Stimulated activated CD4-positive, alpha-beta T cell treated with anti-CD3 and anti-CD28 coated beads, Interleukin-2, amount 100 ng/mL, for 48 hours (primary cell): ENCODE measurements around the gene DENND6B.
"Not testable (repeated sequence)": the region's sequence is repeated elsewhere in the genome, so short reads cannot be mapped to it uniquely, and the experiment has no call there.

Source experiments
- DNase-seq, 2 donors: peaks; one replicate each; pipeline ENCODE4 v3.0.0-alpha.2; 2020

DENND6B gene, protein sequence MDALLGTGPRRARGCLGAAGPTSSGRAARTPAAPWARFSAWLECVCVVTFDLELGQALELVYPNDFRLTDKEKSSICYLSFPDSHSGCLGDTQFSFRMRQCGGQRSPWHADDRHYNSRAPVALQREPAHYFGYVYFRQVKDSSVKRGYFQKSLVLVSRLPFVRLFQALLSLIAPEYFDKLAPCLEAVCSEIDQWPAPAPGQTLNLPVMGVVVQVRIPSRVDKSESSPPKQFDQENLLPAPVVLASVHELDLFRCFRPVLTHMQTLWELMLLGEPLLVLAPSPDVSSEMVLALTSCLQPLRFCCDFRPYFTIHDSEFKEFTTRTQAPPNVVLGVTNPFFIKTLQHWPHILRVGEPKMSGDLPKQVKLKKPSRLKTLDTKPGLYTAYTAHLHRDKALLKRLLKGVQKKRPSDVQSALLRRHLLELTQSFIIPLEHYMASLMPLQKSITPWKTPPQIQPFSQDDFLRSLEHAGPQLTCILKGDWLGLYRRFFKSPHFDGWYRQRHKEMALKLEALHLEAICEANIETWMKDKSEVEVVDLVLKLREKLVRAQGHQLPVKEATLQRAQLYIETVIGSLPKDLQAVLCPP

DNA sequence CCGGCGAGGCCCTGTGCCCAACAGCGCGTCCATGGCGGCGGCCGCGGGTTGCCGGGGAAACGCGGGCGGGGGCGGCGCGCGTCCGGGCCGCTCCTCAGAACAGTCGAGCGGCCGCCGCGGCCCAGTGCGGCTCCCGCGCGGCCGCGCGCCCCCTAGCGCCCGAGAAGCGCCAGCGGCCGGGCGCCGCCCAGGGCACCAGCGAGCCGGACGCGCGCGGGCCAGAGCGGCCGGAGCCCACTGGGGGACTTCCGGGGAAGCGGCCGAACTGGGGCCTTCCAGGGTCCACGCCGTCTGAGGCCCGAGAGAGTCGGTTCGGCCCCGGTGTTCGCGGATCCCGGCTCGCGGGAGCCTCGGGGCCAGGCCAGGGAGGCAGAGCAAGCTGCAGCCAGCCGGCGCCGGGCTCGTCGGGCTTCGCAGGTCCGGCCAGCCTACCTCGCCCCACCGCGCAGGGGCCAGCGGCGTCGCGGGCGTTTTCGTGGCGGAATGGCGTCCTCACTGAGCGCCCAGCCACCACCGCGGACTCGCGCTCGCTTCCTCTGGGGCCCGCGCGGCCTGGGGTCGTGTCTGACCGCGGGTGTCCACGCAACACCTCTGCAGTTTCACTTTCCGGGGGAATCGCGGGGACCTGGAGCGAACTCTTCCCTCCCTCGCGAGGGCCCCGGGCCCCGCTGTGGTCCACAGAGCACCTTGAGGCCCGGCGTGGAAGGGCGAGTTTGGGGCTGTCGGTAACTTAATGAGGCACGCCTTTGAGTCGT is at the start of gene DENND6B:
Gene DENND6B, minus strand, starts transcription at position 57 of the 755 bp plus-strand sequence. Its CDS starts 24 bp downstream, at position 33.
- DNase-seq, result peak; percentile 61 to 75

DNA sequence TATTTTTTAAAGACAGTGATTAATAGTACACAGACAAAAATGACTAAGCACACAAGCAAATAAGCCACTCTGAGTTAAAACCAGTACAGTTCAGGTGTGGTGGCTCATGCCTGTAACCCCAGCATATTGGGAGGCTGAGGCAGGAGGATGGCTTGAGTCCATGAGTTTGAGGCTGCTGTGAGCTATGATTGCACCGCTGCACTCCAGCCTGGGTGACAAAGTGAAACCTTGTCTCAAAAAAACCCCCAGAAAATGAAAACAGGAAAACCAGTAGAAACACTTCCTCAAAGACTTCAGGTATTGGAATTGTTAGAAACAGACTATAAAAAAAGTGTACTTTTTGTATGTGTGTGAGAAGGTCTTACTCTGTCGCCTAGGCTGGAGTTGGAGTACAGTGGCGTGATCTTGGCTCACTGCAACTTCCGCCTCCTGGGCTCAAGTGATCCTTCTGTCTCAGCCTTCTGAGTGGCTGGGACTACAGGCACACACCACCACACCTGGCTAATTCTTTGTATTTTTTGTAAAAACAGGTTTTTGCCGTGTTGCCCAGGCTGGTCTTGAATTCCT is 49.4 kb upstream of the DENND6B start:
- DNase-seq, result no peak

DNA sequence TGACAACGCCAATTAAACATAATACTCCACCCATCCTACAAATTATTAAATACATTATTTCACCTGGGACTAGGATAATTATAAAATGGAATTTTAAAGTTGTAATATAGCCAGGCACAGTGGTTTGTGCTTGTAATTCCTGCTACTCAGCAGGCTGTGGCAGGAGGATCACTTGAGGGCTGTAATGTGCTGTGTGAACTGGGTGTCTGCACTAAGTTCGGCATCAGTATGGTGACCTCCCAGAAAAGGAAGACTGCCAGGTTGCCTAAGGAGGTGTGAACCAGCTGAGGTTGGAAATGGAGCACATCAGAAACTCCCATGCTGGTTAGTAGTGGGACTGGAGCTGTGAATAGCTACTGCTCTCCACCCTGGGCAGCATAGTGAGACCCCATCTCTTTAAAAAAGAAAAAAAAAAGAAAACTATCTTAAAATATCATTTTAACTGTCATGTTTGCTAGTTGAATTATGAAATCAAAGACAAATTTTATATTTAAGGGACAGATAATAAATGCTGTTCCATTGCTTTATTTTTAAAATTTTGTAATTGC is 44.4 kb upstream of the DENND6B start:
- DNase-seq, result no peak

DNA sequence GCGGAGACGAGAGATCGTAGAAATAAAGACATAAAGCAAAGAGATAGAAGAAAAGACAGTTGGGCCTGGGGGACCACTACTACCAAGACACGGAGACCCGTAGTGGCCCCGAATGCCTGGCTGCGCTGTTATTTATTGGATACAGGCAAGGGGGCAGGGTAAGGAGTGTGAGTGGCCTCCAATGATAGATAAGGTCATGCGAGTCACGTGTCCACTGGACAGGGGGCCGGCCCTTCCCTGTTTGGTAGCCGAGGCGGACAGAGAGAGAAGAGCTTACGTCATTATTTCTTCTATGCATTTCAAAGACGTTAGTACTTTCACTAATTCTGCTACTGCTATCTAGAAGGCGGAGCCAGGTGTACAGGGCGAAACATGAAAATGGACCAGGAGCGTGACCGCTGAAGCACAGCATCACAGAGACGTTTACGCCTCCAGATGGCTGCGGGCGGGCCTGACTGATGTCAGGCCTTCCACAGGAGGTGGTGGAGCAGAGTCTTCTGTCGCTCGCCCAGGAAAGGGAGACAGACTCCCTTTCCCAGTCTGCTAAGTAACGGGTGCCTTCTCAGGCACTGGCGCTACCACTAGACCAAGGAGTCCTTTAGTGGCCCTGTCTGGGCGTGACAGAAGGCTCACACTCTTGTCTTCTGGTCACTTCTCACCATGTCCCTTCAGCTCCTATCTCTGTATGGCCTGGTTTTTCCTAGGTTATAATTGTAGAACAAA is 41.1 kb upstream of the DENND6B start:
- DNase-seq, result no peak

DNA sequence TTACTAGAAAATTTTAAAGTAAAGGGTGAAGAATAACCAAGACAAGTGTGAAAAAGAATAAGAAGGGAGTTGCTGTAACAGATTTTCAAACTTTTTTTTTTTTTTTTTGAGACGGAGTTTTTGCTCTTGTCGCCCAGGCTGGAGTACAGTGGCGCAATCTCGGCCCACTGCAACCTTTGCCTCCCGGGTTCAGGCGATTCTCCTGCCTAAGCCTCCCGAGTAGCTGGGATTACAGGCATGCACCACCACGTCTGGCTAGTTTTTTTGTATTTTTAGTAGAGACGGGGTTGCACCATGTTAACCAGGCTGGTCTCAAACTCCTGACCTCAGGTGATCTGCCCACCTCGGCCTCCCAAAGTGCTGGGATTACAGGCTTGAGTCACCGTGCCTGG is 37.0 kb upstream of the DENND6B start:
- DNase-seq, result not testable (repeated sequence)

DNA sequence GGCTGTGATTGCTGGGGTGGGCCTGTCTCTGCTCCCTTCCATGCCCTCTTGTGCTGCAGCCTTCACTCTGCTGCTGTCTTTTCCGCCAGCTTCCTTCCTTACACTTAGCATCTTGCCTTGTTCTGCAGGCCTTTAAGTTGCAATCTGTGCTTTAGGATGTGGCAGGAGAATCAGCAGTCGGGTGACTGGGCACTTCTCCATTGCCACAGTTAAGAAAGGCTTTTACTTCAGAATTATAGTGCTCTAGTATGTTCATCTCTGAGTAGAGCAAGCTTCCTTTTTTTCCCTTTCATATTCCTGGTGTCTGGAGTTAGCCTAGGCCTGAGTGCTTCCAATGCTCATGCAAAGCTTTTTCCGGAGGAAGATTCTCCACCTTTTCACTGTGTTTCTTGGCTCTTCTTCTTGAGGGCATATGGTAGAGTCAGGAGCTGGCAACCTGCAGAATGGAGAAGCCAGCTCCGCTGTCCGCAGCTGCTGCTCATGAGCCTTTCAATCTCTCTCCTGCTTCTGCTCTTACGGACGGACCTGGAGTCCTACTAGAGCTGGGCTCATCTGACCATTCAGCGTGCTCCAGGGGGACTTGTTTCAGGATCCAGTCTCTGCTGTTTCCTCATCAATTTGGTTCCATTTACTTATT is 36.5 kb upstream of the DENND6B start:
- no peak for DNase-seq

DNA sequence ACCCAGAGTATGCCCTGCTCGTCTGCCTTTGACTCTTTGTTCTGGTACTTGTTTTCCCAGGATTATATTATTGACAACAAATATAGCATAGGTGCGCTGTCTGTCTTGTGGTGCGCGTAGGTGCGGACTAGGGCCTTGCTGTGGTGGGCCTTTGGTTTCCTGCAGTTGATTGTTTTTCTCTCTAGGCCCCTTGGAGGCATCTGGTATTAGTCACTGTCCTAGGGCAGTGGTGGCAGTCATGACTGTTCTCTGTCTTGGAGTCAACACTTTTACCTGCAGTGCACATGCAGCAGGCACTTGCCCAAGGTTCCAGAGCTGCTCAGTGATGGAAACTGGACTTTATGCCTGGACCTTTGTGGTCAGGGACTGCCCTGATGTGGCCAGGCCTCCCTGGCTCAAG is 34.9 kb upstream of the DENND6B start:
- DNase-seq, result no peak

DNA sequence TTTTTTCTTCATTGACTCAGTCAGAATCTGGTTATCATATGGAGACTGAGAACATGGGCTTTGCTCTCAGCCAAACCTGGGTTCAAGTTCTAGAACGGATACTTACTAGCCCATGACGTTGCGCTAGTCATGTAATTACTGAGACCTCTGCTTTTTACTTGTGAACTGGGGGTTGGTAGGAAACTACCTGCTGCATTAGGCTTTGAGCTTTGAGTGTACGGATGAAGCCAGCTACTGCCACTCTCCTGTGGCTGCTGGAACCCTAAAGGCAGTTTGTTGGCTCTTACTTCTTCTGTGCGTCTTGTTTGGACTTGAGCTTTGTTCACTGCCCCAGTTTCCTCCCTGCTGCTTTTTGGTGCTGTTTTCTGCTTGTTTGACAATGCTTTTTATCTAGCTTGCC is 34.4 kb upstream of the DENND6B start:
- no peak for DNase-seq

DNA sequence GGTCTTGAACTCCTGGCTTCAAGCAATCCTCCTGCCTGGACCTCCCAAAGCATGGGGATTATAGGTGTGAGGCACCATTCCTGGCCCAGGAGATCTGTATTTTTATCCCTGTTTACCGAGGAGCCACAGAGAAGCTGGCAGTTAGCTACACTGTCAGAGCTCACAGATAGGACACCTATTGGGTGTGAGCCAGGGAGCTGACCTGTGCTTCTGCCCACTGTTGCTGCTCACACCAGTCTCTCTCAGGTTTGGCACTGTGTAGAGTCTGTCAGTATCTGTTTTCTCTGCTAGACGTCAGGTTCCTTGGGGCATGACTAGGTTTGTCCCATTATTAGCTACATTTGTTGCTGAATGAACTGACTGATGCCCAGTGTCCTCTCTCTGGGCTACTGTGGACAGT is 33.8 kb upstream of the DENND6B start:
- no peak for DNase-seq

DNA sequence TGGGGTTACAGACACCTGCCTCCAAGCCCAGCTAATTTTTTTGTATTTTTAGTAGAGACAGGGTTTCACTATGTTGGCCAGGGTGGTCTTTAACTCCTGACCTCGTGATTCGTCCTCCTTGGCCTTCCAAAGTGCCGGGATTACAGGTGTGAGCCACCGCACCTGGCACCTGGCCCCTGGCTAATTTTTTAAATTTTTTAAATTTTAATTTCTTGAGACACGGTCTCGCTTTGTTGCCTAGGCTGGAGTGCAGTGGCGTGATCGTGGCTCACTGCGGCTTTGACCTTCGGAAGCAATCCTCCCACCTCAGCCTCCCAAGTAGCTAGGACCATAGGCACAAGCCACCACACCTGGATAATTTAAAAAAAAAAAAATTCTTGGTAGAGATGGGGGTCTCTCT is 30.9 kb upstream of the DENND6B start:
- DNase-seq, result no peak

DNA sequence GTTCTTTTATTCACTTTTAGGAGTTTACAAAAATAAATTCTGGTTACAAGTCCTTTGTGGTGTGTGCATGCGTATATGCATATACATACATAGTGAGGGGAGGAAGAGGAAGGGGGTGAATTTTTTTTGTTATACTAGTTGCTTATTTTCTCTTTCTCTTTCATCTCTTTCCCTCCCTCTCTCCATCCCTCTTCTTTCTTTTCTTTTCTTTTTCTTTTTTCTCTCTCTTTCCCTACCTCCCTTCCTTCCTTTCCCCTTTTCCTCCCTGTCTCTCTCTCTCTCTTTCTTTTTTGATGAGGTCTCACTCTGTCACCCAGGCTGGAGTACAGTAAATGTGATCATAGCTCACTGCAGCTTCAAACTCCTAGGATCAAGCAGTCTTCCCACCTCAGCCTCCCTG is 30.4 kb upstream of the DENND6B start:
- no peak for DNase-seq

DNA sequence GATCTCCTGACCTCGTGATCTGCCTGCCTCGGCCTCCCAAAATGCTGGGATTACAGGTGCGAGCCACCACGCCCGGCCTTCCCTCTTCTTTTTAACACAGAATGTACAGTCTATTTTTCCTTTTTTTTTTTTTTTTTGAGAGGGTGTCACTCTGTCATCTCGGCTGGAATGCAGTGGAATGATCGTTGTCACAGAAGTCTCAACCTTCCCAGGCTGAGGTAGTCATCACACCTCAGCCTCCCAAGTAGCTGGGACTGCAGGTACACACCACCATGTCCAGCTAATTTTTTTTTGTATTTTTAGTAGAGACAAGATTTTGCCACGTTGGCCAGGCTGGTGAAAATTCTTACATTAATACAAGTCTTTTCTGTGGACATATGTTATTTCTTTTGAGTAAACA is 29.4 kb upstream of the DENND6B start:
- DNase-seq, result no peak

DNA sequence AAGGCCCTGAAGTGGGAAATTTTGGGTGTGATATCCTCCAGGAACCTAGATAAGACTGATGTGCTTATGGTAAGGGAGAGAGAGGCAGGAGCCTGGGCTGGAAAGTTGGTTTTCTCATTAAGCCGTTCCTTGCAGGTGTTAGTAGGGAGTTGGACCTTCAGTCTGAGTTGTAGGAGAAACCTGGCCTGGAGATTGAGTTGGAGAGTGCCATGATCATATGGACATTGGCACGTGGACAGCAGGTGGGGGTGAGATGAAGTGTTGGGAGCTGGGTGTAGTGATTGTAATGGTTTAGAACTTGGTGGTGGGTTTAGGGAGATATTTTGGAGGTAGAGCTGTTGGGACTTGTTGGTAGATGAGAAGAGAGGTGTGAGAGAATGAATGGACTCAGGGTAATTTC is 21.2 kb upstream of the DENND6B start:
- DNase-seq, result no peak

DNA sequence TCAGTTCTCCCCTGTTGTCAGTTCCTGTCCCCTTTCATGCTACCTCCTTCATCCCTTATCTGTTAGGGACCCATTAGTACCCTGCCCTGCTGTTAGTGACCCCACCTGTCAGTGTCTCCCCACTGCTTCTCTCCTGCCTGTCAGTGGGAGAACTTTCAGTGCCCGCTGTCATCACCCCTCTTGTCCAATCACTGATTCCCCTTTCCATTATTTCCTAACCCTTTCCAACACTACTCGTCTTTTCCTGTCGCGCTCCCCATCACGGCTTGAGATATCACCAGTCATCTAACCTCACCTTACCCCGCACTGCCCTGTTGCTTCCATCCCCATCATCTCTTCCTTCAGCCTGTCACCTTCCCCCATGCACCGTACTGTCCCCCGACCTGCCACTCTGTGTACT is 20.3 kb upstream of the DENND6B start:
- no peak for DNase-seq

DNA sequence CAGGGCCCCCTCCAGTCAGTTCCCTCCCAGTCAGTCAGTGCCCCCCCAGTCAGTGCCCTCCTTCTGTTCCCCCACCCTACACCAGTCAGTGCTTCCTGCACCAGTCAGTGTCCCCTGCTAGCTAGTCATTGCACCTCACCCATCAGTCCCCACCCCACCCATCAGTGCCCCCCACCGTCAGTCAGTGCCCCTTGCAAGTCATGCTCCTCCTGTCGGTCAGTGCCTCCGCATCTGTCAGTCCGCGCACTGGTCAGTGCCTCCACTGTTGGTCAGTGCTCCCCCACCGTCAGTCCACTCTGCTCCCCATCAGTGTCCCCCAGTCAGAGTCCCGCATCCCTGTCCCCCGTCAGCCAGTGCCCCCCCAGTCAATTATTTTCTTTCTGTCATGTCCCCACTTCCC is 19.7 kb upstream of the DENND6B start:
- no peak for DNase-seq

DNA sequence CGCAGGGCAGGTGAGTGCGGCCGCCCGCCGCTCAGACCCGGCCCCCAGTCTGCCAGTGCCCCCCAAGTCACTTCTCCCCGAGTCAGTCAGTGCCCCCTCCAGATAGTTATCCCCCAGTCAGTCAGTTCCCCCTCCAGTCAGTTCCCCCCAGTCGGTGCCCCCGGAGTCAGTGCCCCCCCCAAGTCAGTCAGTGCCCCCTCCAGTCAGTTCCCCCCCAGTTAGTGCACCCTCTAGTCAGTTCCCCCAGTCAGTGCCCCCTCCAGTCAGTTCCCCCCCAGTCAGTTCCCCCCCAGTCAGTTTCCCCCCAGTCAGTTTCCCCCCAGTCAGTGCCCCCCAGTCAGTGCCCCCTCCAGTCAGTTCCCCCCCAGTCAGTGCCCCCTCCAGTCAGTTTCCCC is 16.7 kb upstream of the DENND6B start:
- no peak for DNase-seq

DNA sequence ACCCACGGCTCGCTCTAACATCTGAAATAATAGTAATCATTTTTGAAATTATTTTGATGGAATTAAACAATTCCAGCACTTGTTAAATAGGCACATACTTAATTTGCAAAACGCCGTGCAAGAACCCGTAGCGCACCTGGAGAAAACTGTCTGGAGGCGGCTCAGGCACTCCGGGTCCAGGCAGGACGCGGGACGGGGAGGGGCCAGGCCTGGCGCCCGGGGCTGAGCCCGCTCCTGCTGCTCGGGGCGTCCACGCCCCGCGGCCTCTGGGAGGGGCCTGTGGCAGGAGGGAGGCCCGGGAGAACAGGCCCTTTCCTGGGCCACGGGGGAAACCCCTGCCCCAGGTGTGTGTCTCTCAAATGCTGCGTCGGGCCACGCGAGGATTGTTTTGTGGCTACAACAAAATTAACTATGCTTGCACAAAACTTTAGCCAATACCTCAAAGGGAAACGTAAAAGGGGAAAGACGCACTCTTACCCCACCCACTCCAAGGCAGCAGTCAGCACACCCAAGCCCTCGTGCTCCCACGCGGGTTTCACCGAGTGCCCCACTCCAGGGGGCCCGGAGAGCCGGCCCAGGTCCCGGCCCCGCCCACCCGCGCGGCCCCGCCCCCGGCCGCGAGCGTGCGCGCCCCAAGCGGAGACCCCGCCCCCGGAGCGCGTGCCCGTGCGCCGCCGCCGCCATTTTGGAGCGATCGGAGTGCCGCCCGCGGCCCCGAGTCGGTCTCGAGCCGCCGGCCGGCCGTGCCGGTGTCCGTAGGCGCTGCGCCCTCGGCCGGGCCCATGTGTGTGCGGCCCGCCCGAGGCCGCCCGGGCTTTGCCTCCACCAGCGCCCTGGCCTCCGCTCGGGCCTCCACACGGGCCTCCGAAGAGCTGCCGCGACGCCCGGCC is 16.1 kb upstream of the DENND6B start, which contains the start of gene PPP6R2:
Gene PPP6R2, plus strand, starts transcription at position 677 of the 890 bp plus-strand sequence. CDS start 50,582 bp downstream, outside the sequence.
- peak; percentile 91 to 94 for DNase-seq

DNA sequence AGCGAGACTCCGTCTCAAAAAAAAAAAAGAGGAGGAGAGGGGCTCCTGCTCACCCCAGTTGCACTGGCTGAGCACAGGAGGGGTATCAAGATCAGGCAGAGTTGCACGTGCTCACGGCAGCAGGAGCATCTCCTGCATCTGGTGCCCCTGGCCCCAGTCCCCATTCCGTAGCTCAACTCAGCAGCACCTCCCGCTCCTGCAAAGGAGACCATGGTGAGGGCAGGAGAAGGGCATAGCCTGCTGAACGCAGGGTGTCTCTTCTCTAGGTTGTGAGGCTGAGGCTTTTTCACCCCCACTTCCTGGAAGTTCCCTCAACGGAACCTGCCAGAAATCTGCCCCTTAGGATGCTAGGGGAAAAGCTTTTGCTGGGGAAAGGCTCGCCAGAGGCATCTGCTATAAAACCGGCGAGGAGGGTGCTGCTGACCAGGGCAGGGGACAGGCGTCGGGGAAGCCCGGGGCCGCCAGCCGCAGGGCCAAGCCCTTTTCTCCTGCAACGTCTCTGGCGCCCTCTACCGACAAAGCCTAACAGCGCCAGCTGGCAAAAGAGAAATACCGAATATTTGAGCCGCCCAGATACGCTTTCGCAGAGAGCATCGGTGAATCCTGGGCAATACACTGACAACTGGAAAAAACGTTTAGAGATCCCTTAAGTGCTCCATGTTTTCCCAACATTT is 15.3 kb upstream of the DENND6B start:
- peak; percentile 94 to 96 for DNase-seq

DNA sequence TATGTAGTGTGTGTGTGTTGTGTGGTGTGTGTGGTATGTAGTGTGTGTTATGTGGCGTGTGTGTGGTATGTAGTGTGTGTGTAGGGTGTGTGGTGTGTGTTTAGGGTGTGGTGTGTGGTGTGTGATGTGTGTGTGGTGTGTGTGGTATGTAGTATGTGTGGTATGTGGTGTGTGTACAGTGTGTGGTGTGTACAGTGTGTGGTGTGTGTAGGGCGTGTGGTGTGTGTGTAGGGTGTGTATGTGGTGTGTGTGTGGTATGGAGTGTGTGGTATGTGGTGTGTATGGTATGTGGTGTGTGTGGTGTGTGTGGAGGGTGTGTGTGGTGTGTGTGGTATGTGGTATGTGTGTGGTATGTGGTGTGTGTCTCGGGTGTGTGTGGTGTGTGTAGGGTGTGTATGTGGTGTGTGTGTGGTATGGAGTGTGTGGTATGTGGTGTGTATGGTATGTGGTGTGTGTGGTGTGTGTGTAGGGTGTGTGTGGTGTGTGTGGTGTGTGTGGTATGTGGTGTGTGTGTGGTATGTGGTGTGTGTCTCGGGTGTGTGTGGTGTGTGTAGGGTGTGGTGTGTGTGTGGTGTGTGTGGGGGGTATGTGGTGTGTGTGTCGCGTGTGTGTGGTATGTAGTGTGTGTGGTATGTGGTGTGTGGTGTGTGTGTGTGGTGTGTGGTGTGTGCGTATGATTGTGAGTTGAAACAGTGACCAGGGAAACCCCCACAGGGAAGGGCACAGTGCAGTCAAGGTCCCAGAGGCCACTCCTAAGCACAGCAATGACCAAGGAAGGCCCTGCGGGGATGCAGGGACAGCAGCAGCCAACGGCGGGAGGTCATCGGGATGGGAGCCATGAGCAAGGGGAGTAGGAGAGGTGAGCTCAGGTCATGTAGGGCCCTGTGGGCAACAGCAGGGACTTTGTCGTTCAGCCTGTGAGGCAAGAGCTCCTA is 13.4 kb upstream of the DENND6B start:
- no peak for DNase-seq
